NCI-H2171 treated with DMSO at 0.1 percent for 48 hours (cell line): ENCODE data around the gene AP1S1.

Source experiments
- DNase-seq: peaks from one replicate; lab custom pipeline; 2025; lab: John Stamatoyannopoulos, UW

Gene AP1S1

DNA sequence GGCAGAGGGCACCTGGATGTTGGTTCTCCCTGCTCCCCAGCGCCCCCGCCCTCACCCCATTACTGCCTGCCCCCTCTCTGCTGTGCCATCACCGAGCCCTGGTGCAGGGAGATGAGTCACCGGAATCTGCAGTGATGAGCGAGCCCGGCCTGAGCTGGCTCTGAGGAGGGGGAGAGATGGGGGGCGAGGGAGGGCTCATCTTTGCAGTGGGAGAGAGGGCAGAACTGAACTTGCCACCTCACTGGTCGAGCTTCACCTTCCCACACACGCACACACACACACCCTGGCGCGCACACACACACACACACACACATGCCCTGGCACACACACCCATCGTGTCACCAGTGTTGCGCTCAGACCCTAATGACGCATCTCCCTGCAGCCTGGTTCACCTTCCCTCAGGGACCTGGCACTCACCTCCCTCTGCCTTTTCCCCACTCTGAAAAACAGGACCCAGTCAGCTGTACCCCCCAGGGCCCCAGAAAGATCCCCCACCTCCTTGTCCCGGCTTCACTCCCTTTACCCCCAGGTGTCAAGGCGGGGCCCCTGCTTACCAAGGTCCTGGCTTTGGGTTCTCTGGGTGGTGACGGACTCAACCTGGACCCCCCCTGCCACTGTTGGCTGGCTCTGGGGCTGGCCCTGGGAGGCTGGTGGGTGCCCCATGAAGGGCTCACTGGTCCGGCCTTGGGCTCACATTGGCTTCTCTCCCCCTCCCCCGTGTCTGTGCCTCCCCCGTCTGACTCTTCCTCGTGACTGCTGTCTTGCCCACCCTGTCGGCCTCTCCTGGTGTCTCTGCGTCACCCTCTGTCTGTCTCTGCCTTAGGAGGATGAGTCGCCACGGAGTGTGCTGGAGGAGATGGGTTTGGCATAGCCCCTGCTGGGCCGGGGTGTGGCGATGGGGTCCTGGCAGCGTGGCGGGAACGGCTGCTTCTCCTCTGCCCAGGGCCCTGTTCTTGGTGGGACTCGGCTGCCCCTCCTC lies 5.7 kb downstream of the AP1S1 start:
- DNase-seq = no peak

GRCh38 chr7:101160910-101161309 lies 6.6 kb downstream of the AP1S1 start:
- no peak for DNase-seq

- DNase-seq = no peak
These were observed 7.6 kb downstream of the AP1S1 start for GRCh38 chr7:101161692-101162471.

GRCh38 chr7:101162551-101163278 lies 8.4 kb downstream of the AP1S1 start:
- peak; percentile 66 for DNase-seq

- DNase-seq = peak; percentile 60
These were observed 9.2 kb downstream of the AP1S1 start for GRCh38 chr7:101163279-101164070.

GRCh38 chr7:101164071-101164840 lies 10.0 kb downstream of the AP1S1 start:
- peak; percentile 14 for DNase-seq

GRCh38 chr7:101165075-101165957 lies 11.0 kb downstream of the AP1S1 start, which contains the start of gene VGF:
VGF (minus strand) TSS chr7:101165569; CDS start chr7:101164843, 726 bp downstream.
- DNase-seq = peak; percentile 92

DNA sequence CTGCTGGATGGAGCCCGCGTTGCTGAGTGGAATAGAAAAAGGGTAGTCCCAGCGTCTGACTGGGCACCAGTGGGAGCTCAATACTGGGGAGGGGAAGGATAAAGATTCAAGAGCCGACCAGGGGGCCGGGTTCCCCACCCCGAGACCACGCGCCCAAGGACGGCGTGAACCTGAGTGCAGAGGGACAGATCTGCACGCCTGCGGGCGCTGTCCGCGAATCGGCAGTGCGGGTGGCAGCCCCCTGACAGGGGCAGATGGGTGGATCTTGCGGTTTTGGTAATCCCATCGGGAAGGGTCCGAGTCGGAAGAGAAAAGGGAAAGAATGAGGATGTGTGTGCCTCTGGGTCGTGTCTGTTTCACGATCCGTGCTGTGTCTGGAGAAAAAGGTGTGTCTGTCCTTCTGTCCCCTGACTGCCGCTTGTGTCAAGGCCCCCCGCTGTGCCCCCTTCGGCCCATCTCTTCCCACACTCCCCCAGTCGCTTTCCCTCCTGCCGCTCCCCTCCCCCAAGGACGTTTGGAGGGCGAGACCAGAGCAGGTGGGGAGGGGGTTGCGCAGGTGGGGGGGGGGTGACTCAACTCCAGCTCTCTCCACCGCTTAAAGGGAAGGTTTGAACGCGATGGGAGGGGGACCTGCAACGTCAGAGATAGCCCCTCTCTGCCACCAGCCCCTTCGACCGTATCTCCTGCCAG lies 11.8 kb downstream of the AP1S1 start:
- DNase-seq = peak; percentile 33

- no peak for DNase-seq
These were observed 12.3 kb downstream of the AP1S1 start for GRCh38 chr7:101166648-101166908.

DNA sequence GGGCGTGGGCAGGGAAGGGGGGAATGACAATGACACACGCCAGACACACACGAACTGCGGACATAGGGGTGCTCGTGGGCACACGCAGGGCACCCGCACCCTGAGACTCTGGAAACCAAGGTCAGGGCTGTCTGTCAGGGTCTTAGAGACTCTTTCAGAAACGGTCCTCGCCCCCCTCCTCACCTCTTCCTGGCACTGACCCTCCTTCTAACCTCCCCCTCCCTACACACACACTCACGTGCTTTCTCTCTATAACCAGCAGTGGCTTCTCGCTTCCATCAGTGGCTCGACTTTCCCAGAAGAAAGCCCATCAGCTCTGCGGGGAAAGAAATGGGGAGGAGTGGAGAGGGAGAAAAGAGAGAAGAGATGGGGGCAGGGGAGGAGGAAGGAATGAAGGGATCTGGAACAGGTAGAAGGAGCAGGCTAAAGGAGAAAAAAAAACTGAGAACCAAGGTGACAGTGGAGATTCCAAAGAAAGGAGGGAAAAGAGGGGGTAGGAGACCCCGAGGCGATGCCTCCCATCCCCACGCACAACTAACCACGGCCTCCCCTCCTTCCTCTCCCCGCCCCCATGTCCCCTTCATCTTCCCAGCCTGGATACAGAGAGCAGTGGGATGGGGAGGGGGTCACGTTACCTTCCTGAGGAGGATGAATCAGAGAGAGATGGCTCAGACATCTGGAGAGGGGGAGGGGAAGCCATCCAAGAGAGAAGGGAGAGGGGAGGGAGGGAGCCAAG lies 12.8 kb downstream of the AP1S1 start:
- DNase-seq = peak; percentile 89

DNA sequence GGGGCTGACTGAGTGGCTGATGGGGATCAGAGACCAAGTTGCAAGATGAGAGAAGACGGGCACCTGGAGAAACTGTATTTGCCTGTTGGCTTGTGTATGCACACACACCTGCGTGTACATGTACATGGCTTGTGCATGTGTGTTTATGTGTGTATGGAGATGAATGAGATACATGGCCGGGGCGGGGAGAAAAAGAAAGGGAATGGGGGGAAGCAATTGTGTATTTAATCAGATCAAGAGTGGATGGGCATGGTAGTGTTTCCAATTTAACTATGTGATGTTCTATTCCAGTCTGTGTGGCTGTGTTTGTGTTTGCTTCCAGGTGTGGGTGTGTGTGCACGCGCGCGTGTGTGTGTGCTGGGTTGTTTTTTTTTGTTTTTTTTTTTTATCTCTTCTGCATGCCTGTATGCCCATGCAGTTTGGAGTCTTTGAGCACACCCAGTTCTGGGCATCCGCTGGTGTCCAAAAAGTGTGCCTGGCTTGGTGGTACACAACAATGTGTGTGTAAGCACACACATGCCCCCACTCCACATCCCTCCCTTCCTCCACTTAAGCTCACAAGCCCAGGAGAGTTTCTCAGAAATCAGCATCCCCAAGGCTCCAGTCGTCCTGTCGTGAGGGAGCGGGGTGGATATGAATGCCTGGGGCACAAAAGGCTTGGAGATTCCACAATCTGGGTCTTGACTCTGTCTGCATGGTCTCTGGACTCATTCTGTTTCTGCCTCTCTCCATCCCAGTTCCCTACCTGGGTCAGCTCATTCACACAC lies 13.6 kb downstream of the AP1S1 start:
- DNase-seq = no peak

DNA sequence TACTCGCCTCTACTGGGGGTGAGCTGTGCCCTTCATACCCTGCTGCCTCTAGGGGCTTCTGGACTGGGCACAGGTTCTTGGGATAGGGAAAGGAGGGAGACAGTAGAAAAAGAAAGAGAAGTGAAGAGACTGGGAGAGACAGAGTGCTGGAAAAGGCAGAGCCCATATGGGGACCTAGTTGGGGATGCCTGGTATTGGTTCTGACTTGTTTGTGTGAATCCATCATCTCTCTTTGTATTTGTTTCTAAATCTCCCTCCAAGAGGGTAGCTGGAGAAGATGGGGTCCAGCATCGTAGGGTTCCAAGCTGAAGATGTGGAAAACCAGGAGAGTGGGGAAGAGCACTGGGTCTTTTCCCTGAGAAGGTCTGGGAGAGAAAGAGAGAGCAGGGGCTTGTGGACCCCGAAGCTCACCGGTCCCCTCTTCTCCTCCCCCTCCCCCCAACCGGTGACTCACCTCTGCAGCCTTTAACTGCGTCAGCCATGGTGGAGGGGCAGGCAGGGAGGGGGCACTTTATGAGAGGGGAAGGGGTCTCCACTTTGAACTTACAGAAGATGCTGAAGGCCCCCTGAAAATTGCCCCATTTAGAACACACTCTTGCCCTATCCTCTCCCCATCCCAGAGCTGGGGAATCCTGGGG lies 14.3 kb downstream of the AP1S1 start:
- DNase-seq = no peak

GRCh38 chr7:101169110-101169837 lies 15.0 kb downstream of the AP1S1 start:
- DNase-seq = no peak

DNA sequence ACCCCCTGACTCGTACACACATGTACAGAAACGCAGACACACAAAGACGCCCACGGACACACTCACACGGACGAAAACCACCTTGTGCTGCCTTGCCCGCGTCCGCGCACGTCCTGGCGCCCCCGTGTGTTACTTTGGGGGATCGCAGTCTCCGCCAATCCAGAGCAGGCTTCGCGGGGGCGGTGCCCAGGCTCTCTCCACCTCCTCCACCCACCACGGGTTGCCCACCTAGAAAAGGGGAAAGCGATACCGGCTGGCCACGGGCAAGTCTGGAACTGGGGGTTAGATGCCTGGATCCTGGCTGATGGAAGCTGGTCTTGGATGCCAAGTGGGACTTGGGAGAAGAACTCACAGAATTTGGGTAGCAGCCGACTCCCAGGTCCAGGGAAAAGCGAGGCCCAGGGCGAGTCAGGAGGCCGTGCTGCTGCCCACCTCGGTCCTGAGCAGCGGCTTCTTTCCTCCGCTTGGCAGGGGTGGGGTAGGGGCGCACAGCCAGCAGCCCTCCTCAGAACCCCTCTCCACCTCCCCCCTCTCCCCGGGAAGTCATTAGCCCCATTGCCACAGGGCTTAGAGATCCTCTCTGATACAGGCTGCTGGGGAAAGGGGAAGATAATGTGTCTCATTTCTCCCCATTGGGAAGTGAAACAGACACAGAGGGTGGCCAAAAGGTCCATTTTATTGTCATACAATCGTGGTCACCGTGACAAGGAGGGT lies 15.7 kb downstream of the AP1S1 start:
- peak; percentile 50 for DNase-seq

DNA sequence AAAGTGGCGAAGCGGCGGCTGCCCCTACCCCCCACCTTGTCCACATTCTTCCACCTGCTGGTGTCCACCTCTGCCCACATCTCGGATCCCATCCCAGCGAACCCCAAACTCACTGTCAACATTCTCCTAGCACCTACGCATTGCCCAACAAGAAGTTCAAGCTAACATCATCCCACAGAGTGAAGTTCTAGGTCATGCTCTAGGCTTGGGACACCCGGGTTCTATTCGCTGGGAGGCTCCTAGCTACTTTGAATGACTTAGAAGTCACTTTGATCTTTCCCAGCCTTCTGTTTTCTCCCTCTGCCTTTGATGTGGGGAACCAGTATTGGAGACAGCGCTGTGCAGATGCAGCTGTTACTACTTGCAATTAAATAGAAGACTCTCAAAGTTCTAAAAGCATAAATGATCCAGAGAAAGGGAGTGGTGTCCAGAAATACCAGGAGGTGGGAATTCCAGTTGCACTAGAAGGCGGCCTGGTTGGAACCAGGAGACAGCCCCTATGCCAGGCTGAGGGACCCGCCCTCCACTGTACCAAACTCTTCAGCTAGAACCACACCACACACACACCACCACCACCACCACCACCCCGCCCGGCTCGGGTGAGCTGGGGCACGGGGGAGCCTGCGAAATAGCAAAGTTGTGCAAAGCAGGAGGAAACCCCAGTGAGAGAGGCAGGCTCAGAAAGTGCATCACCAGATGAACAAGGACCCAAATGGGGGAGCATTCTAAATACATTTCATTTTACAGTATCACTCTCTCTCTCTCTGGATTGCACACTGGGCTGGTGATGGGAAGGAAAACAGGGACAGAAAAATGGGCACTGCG lies 16.6 kb downstream of the AP1S1 start:
- DNase-seq = no peak
